Neural cell (in vitro differentiated cells): ENCODE measurements around the gene VPS54. TPM values are rescaled to one million over a fixed set of nuclear protein-coding genes. Genes with fewer than 3 reads are reported as not detected.

ENCODE experiments used
- H2AFZ ChIP-seq: fragments of 200-600, 300-800 bp; sonication (generic), shearing (Covaris generic); 2 replicates; pipeline ENCODE4 v1.6.0; 2014; ENCODE audit warnings: low read depth, mild to moderate bottlenecking, antibody characterized with exemption, low read length, moderate library complexity
- H3F3A ChIP-seq: fragments of 200-600 bp; shearing (Covaris generic); 2 replicates; pipeline ENCODE4 v1.6.1; 2016; ENCODE audit warnings: mild to moderate bottlenecking, moderate library complexity, mixed read lengths, antibody characterized with exemption, low read length; ENCODE audit not compliant: insufficient read depth, poor library complexity, severe bottlenecking
- H3K27ac ChIP-seq: fragments of 200-600, 300-800 bp; sonication (generic), shearing (Covaris generic); 2 replicates; pipeline ENCODE4 v1.5.1; 2014; ENCODE audit warnings: mild to moderate bottlenecking, low read length, moderate library complexity
- H3K27me3 ChIP-seq: fragments of 300-800, 200-600 bp; sonication (generic), shearing (Covaris generic); 2 replicates; pipeline ENCODE4 v1.6.0; 2014; ENCODE audit warnings: mild to moderate bottlenecking, low read depth, low read length, moderate library complexity; ENCODE audit not compliant: insufficient read depth
- H3K36me3 ChIP-seq: fragments of 300-800, 200-600 bp; sonication (generic), shearing (Covaris generic); 2 replicates; pipeline ENCODE4 v1.5.1; 2014; ENCODE audit warnings: mild to moderate bottlenecking, antibody characterized with exemption, low read length, moderate library complexity; ENCODE audit not compliant: insufficient read depth
- H3K4me2 ChIP-seq: fragments of 300-800, 200-600 bp; sonication (generic), shearing (Covaris generic); 2 replicates; pipeline ENCODE4 v1.6.0; 2014; ENCODE audit warnings: mild to moderate bottlenecking, low read length
- H3K4me3 ChIP-seq: fragments of 300-800, 200-600 bp; sonication (generic), shearing (Covaris generic); 2 replicates; pipeline ENCODE4 v1.5.1; 2014; ENCODE audit warnings: mild to moderate bottlenecking, low read length, moderate library complexity
- H3K79me2 ChIP-seq: fragments of 200-600 bp; shearing (Covaris generic); replicated peaks from 2 replicates; pipeline ENCODE4 v1.6.0; 2014; ENCODE audit warnings: mild to moderate bottlenecking, low read length, moderate library complexity; ENCODE audit not compliant: insufficient read depth
- H3K9ac ChIP-seq: fragments of 300-800, 200-600 bp; sonication (generic), shearing (Covaris generic); 2 replicates; pipeline ENCODE4 v1.6.1; 2016; ENCODE audit warnings: mild to moderate bottlenecking, low read length, mixed read lengths
- H3K9me2 ChIP-seq: fragments of 200-600 bp; shearing (Covaris generic); 2 replicates; pipeline ENCODE4 v1.6.1; 2016; ENCODE audit warnings: mild to moderate bottlenecking, low read length, mixed read lengths; ENCODE audit not compliant: insufficient read depth
- H3K9me3 ChIP-seq: fragments of 200-600, 300-800 bp; sonication (generic), shearing (Covaris generic); 2 replicates; pipeline ENCODE4 v1.6.1; 2016; ENCODE audit warnings: mild to moderate bottlenecking, mixed run types, low read length, moderate library complexity, mixed read lengths
- H4K20me1 ChIP-seq: fragments of 200-600 bp; shearing (Covaris generic); 2 replicates; pipeline ENCODE4 v1.6.1; 2016; ENCODE audit warnings: mild to moderate bottlenecking, mixed run types; ENCODE audit not compliant: insufficient read depth
- EP300 ChIP-seq: fragments of 450-650 bp; conservative IDR thresholded peaks from 2 replicates; pipeline ENCODE4 v1.6.1; 2014; ENCODE audit warnings: antibody characterized with exemption, mild to moderate bottlenecking, moderate library complexity; ENCODE audit not compliant: poor library complexity, severe bottlenecking
- EZH2 ChIP-seq: fragments of 200-600, 300-800 bp; shearing (Covaris generic), sonication (generic); IDR thresholded peaks from 2 replicates; pipeline ENCODE4 v1.6.1; 2014; ENCODE audit warnings: antibody characterized with exemption, low read length, borderline replicate concordance, mild to moderate bottlenecking; ENCODE audit not compliant: insufficient read depth, poor library complexity, severe bottlenecking
- MXI1 ChIP-seq: fragments of 450-650 bp; conservative IDR thresholded peaks from 2 replicates; pipeline ENCODE4 v1.6.1; 2014; ENCODE audit warnings: antibody characterized with exemption, mild to moderate bottlenecking; ENCODE audit not compliant: poor library complexity, severe bottlenecking
- POLR2AphosphoS5 ChIP-seq: IDR thresholded peaks from 2 replicates; pipeline ENCODE4 v1.6.1; 2012
- RAD21 ChIP-seq: fragments of 450-650 bp; conservative IDR thresholded peaks from 2 replicates; pipeline ENCODE4 v1.6.1; 2014; ENCODE audit warnings: antibody characterized with exemption, mild to moderate bottlenecking, moderate library complexity
- REST ChIP-seq: IDR thresholded peaks from 2 replicates; pipeline ENCODE4 v1.6.1; 2012; ENCODE audit warnings: borderline replicate concordance
- SMC3 ChIP-seq: fragments of 450-650 bp; conservative IDR thresholded peaks from 2 replicates; pipeline ENCODE4 v1.6.1; 2014; ENCODE audit warnings: antibody characterized with exemption, mild to moderate bottlenecking, moderate library complexity; ENCODE audit not compliant: poor library complexity
- TAF1 ChIP-seq: IDR thresholded peaks from 2 replicates; pipeline ENCODE4 v1.6.1; 2012; ENCODE audit warnings: low read depth
- polyA plus RNA-seq: library from polyadenylated mRNA; depleted of rRNA; stranded (reverse); fragments of >200 nt; gene quantifications from 2 replicates; pipeline ENCODE4 v1.2.3, GENCODE V29; 2014
- TF ChIP-seq, protein P1 (sequence below): fragments of 450-650 bp; IDR thresholded peaks from 2 replicates; pipeline ENCODE4 v1.5.1; 2014; ENCODE audit warnings: antibody characterized with exemption, mild to moderate bottlenecking, moderate library complexity; ENCODE audit not compliant: poor library complexity, severe bottlenecking

The VPS54 gene
- polyA plus RNA-seq, 1 donor from 2014 or later = 34.2 TPM

DNA sequence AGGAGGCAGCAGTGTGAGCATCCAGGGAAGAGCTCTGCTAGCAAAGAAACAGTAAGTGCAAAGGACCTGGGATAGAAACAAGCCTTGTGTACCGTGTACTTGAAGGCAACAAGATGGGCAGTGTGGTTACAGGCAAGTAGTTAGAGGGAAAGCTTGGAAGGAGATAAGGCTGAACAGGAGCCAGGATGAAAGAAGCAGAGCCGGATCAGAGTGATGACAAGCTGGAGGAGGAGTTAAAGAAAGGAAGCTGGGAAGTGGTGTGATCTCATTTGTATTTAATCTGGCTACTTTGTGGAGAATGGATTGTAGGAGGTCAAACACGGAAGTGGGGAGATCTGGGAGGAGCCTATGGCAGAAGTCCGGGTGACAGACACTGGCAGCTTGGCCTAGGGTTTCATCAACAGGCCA is 44.7 kb upstream of the VPS54 start:
- H4K20me1 ChIP-seq = no peaks in the 10 kb centered on the region
- no peaks in the 10 kb centered on the region for H3K27me3 ChIP-seq
- no peak overlapping the region for H3K9ac ChIP-seq
- H2AFZ ChIP-seq = no peak overlapping the region
- no peak for TF ChIP-seq POLR2AphosphoS5
- no peak for TF ChIP-seq EP300
- no peaks in the 10 kb centered on the region for H3K79me2 ChIP-seq
- no peak overlapping the region for H3K4me3 ChIP-seq
- no peaks in the 10 kb centered on the region for H3K9me2 ChIP-seq
- no peaks in the 10 kb centered on the region for H3K36me3 ChIP-seq
- H3K4me2 ChIP-seq = no peak overlapping the region
- H3K27ac ChIP-seq = no peak overlapping the region
- H3F3A ChIP-seq = no peaks in the 10 kb centered on the region
- H3K9me3 ChIP-seq = no peaks in the 10 kb centered on the region

DNA sequence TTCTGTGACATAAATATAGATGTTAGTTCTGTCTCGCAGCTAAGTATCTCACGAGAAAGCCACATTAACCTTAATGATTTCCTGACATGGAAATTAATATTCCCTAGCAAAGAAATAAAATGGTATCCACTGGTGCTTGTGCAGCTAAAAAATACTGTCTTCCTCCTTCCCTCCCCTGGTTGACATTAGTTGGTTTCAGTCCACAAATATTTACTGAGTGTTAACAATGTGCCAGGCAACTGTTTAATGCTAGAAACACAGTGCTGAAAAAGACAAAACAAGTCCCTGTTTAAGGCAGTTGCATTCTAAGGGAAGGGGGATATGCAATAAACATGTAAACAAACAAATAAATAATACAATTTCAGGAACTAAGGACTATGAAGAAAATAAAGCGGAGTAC is 44.2 kb upstream of the VPS54 start:
- no peak overlapping the region for H3K9ac ChIP-seq
- H3K79me2 ChIP-seq = no peaks in the 10 kb centered on the region
- no peaks in the 10 kb centered on the region for H3K9me3 ChIP-seq
- H3F3A ChIP-seq = no peaks in the 10 kb centered on the region
- H3K4me3 ChIP-seq = no peak overlapping the region
- H4K20me1 ChIP-seq = no peaks in the 10 kb centered on the region
- no peaks in the 10 kb centered on the region for H3K27me3 ChIP-seq
- H3K9me2 ChIP-seq = no peaks in the 10 kb centered on the region
- H2AFZ ChIP-seq = no peak overlapping the region
- H3K27ac ChIP-seq = no peak overlapping the region
- no peaks in the 10 kb centered on the region for H3K36me3 ChIP-seq
- H3K4me2 ChIP-seq = no peak overlapping the region
- TF ChIP-seq EZH2 = no peak

DNA sequence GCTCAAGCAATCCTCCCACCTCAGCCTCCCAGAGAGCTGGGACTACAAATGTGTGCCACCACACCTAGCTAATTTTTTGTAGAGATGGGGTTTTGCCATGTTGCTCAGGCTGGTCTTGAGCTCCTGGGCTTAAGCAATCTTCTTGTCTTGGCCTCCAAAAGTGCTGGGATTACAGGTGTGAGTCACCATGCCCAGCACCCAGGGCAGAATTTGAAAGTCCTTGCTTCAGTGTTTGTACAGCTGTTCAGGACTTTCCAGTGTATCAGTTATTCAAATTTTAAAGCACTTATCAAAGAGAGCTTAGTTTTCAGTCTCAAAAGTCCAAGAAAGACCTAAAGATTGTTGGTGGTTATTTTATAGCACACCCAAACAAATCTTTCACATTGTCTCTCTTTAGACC is 43.6 kb upstream of the VPS54 start:
- H3K9ac ChIP-seq = no peak overlapping the region
- no peaks in the 10 kb centered on the region for H3K36me3 ChIP-seq
- H3K27me3 ChIP-seq = no peaks in the 10 kb centered on the region
- H3K27ac ChIP-seq = no peak overlapping the region
- H3K4me3 ChIP-seq = no peak overlapping the region
- H3K4me2 ChIP-seq = no peak overlapping the region
- no peaks in the 10 kb centered on the region for H3K9me2 ChIP-seq
- no peaks in the 10 kb centered on the region for H3K79me2 ChIP-seq
- no peak overlapping the region for H2AFZ ChIP-seq
- no peaks in the 10 kb centered on the region for H4K20me1 ChIP-seq
- H3F3A ChIP-seq = no peaks in the 10 kb centered on the region
- H3K9me3 ChIP-seq = no peaks in the 10 kb centered on the region
- TF ChIP-seq POLR2AphosphoS5 = no peak
- TF ChIP-seq RAD21 = no peak
- no peak for TF ChIP-seq SMC3
- TF ChIP-seq REST = no peak
- no peak for TF ChIP-seq EZH2
- no peak for TF ChIP-seq EP300
- TF ChIP-seq, protein P1, sequence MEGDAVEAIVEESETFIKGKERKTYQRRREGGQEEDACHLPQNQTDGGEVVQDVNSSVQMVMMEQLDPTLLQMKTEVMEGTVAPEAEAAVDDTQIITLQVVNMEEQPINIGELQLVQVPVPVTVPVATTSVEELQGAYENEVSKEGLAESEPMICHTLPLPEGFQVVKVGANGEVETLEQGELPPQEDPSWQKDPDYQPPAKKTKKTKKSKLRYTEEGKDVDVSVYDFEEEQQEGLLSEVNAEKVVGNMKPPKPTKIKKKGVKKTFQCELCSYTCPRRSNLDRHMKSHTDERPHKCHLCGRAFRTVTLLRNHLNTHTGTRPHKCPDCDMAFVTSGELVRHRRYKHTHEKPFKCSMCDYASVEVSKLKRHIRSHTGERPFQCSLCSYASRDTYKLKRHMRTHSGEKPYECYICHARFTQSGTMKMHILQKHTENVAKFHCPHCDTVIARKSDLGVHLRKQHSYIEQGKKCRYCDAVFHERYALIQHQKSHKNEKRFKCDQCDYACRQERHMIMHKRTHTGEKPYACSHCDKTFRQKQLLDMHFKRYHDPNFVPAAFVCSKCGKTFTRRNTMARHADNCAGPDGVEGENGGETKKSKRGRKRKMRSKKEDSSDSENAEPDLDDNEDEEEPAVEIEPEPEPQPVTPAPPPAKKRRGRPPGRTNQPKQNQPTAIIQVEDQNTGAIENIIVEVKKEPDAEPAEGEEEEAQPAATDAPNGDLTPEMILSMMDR = no peak
- no peak for TF ChIP-seq TAF1
- no peak for TF ChIP-seq MXI1
